ENCODE measurements around the gene LOXL3. TPM values are rescaled to one million over a fixed set of nuclear protein-coding genes. Genes with fewer than 3 reads are reported as not detected.
A peak's percentile ranks its signal among the peaks of the same experiment; 100 is the strongest.

The LOXL3 gene
- total RNA-seq, 1 donor from 2014 or later: 17.6 TPM

DNA sequence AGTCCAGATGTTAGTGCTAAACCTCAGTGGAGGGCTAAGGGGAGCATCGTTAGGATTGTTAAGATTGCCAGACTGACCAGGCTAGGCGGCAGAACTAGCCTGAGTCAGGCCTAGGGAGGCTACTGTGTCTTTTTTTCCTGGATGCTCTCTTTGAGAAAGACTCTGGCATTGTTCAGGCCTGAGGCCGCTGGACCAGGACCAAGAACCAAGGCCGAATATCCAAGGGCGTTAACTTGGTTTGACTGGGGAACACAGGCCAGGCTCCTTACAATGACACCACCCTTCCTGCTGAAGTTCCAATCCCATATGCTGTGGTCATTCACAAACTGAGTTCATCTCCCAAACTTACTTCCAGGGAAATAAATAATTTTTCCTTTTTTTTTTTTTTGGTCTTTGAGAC, 13.5 kb downstream of the LOXL3 start:
- Mint-ChIP-seq H3K27me3 (ENCODE audit: low read depth, unreplicated experiment) (peaks cover 3% of the 10 kb centered on the region), H3K4me1 (ENCODE audit: low read depth, unreplicated experiment) (peaks cover 3% of the 10 kb centered on the region), H3K36me3 (ENCODE audit: low read depth, unreplicated experiment) (no peaks in the 10 kb centered on the region), H3K27ac (ENCODE audit: unreplicated experiment) (no peak overlapping the region), H3K9me3 (ENCODE audit: unreplicated experiment) (no peaks in the 10 kb centered on the region), H3K4me3 (ENCODE audit: unreplicated experiment) (no peak overlapping the region)
- Histone ChIP-seq H4K20me1 (ENCODE audit: insufficient read depth, low read length) (no peaks in the 10 kb centered on the region), H3K27ac (ENCODE audit: low read depth, low read length) (no peak overlapping the region), H3K4me1 (ENCODE audit: insufficient read depth, low read length) (no peaks in the 10 kb centered on the region), H3K36me3 (ENCODE audit: insufficient read depth, low read length) (no peaks in the 10 kb centered on the region), H3K79me2 (ENCODE audit: insufficient read depth, low read length) (no peaks in the 10 kb centered on the region), H3K4me3 (ENCODE audit: insufficient read depth, low read depth, low read length) (no peak overlapping the region), H3K9me3 (ENCODE audit: insufficient read depth, low read depth, low read length) (no peaks in the 10 kb centered on the region), H3K27me3 (ENCODE audit: insufficient read depth, low read length) (no peaks in the 10 kb centered on the region), H3K4me2 (ENCODE audit: low read length) (no peak overlapping the region), H3K9ac (ENCODE audit: low read length) (no peak overlapping the region), H2AFZ (ENCODE audit: low read depth, low read length) (no peak overlapping the region)
- FAIRE-seq (no peak), DNase-seq (ENCODE audit: low read depth) (no peak)
- no peak for TF ChIP-seq EZH2 (IDR thresholded peaks at IDR 0.05; ENCODE audit: insufficient read depth, low read length)
- TF ChIP-seq, protein P1, sequence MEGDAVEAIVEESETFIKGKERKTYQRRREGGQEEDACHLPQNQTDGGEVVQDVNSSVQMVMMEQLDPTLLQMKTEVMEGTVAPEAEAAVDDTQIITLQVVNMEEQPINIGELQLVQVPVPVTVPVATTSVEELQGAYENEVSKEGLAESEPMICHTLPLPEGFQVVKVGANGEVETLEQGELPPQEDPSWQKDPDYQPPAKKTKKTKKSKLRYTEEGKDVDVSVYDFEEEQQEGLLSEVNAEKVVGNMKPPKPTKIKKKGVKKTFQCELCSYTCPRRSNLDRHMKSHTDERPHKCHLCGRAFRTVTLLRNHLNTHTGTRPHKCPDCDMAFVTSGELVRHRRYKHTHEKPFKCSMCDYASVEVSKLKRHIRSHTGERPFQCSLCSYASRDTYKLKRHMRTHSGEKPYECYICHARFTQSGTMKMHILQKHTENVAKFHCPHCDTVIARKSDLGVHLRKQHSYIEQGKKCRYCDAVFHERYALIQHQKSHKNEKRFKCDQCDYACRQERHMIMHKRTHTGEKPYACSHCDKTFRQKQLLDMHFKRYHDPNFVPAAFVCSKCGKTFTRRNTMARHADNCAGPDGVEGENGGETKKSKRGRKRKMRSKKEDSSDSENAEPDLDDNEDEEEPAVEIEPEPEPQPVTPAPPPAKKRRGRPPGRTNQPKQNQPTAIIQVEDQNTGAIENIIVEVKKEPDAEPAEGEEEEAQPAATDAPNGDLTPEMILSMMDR (IDR thresholded peaks at IDR 0.05; ENCODE audit: insufficient read depth, low read depth, low read length): no peak

DNA sequence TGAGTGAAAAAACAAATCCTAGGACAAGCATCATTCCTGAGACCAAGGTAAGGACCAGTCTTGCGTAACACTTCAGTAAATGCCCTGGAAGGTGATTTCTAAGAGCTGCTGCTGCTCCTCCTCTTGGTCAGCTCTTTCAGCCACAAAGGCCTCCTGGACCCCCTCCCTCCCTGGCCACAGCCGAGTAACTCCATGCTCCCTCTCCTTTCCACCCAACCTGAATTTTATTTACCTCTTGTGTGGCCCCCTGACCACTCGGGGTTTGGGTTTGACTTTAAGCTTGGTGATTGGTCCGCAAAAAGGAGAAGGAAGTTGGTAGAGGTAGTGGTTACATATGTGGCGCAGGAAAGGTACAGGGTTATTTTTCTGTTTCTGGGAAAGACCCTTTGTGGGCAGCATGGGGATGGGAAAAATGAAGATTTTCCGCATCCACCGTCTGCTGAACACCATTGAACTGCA, 14.8 kb downstream of the LOXL3 start:
- TF ChIP-seq, protein P1 (IDR thresholded peaks at IDR 0.05; ENCODE audit: insufficient read depth, low read depth, low read length): no peak
- TF ChIP-seq EZH2 (IDR thresholded peaks at IDR 0.05; ENCODE audit: insufficient read depth, low read length): no peak
- H3K36me3 Mint-ChIP-seq (ENCODE audit: low read depth, unreplicated experiment): peaks cover 2% of the 10 kb centered on the region
- no peak overlapping the region for H3K27ac ChIP-seq (ENCODE audit: low read depth, low read length)
- no peak overlapping the region for H2AFZ ChIP-seq (ENCODE audit: low read depth, low read length)
- FAIRE-seq: no peak
- no peaks in the 10 kb centered on the region for H3K4me1 ChIP-seq (ENCODE audit: insufficient read depth, low read length)
- H3K4me3 Mint-ChIP-seq (ENCODE audit: unreplicated experiment): no peak overlapping the region
- no peaks in the 10 kb centered on the region for H4K20me1 ChIP-seq (ENCODE audit: insufficient read depth, low read length)
- H3K4me1 Mint-ChIP-seq (ENCODE audit: low read depth, unreplicated experiment): peaks cover 3% of the 10 kb centered on the region
- no peak overlapping the region for H3K4me3 ChIP-seq (ENCODE audit: insufficient read depth, low read depth, low read length)
- peaks cover 3% of the 10 kb centered on the region for H3K27me3 Mint-ChIP-seq (ENCODE audit: low read depth, unreplicated experiment)
- H3K27me3 ChIP-seq (ENCODE audit: insufficient read depth, low read length): no peaks in the 10 kb centered on the region
- H3K79me2 ChIP-seq (ENCODE audit: insufficient read depth, low read length): no peaks in the 10 kb centered on the region
- no peak overlapping the region for H3K27ac Mint-ChIP-seq (ENCODE audit: unreplicated experiment)
- no peak overlapping the region for H3K4me2 ChIP-seq (ENCODE audit: low read length)
- H3K9me3 Mint-ChIP-seq (ENCODE audit: unreplicated experiment): no peaks in the 10 kb centered on the region
- no peak for DNase-seq (ENCODE audit: low read depth)
- H3K9me3 ChIP-seq (ENCODE audit: insufficient read depth, low read depth, low read length): no peaks in the 10 kb centered on the region
- H3K36me3 ChIP-seq (ENCODE audit: insufficient read depth, low read length): peaks cover under 1% of the 10 kb centered on the region
- no peak overlapping the region for H3K9ac ChIP-seq (ENCODE audit: low read length)

DNA sequence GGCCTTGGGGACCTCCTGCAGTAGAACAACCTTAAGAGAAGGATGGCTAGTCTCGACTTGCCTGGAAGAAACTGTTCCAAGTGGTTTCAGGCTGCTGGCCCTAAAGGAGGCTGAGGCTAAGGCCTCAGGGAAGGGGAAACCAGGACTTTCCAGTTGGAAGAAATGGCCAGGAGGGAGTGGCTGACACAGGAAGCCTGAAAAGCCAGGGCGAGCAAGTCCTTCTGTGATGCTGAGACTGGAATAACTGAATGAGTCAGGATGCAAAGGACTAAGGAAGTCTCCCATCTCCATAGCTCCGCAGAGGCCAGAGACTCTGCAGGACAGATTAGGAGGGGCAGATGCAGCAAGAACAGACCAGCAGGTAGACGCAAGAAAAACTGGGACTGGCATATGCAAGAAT, 16.6 kb downstream of the LOXL3 start:
- FAIRE-seq (no peak), DNase-seq (ENCODE audit: low read depth) (no peak)
- Mint-ChIP-seq H3K4me1 (ENCODE audit: low read depth, unreplicated experiment) (peaks cover 3% of the 10 kb centered on the region), H3K27ac (ENCODE audit: unreplicated experiment) (no peak overlapping the region), H3K36me3 (ENCODE audit: low read depth, unreplicated experiment) (peaks cover 10% of the 10 kb centered on the region), H3K4me3 (ENCODE audit: unreplicated experiment) (peak overlapping the region; percentile 22), H3K27me3 (ENCODE audit: low read depth, unreplicated experiment) (peaks cover 3% of the 10 kb centered on the region), H3K9me3 (ENCODE audit: unreplicated experiment) (no peaks in the 10 kb centered on the region)
- H2AFZ ChIP-seq (ENCODE audit: low read depth, low read length): no peak overlapping the region
- H3K9ac ChIP-seq (ENCODE audit: low read length): no peak overlapping the region
- H3K27me3 ChIP-seq (ENCODE audit: insufficient read depth, low read length): no peaks in the 10 kb centered on the region
- H3K4me3 ChIP-seq (ENCODE audit: insufficient read depth, low read depth, low read length): no peak overlapping the region
- peaks cover 11% of the 10 kb centered on the region for H3K36me3 ChIP-seq (ENCODE audit: insufficient read depth, low read length)
- no peaks in the 10 kb centered on the region for H3K9me3 ChIP-seq (ENCODE audit: insufficient read depth, low read depth, low read length)
- no peak overlapping the region for H3K27ac ChIP-seq (ENCODE audit: low read depth, low read length)
- H3K4me2 ChIP-seq (ENCODE audit: low read length): no peak overlapping the region
- H4K20me1 ChIP-seq (ENCODE audit: insufficient read depth, low read length): peaks cover 9% of the 10 kb centered on the region
- no peaks in the 10 kb centered on the region for H3K79me2 ChIP-seq (ENCODE audit: insufficient read depth, low read length)
- H3K4me1 ChIP-seq (ENCODE audit: insufficient read depth, low read length): no peaks in the 10 kb centered on the region
- TF ChIP-seq, protein P1 (IDR thresholded peaks at IDR 0.05; ENCODE audit: insufficient read depth, low read depth, low read length): no peak
- no peak for TF ChIP-seq EZH2 (IDR thresholded peaks at IDR 0.05; ENCODE audit: insufficient read depth, low read length)

All from astrocyte (in vitro differentiated cells and primary cell).